Prostate gland (tissue), 2 donors: ENCODE measurements around the gene HDHD5.
"Not testable (repeated sequence)": the region's sequence is repeated elsewhere in the genome, so short reads cannot be mapped to it uniquely, and the experiment has no call there.

Experiments
- CTCF ChIP-seq, 4 experiments: fragments of 200-600 bp in 2 of 4; fragments of 450-650 bp in 2 of 4; sonication (generic) in 2 of 4; IDR thresholded peaks; 1 replicate in 3 of 4; 2 replicates in 1 of 4; pipeline ENCODE4 v1.5.1; 2016 to 2019; ENCODE audit warnings: antibody characterized with exemption in 4 of 4, mild to moderate bottlenecking in 2 of 4, moderate library complexity in 2 of 4
- POLR2A ChIP-seq: fragments of 450-650 bp; IDR thresholded peaks from one replicate; pipeline ENCODE4 v1.6.1; 2016; ENCODE audit warnings: antibody characterized with exemption, mild to moderate bottlenecking

DNA sequence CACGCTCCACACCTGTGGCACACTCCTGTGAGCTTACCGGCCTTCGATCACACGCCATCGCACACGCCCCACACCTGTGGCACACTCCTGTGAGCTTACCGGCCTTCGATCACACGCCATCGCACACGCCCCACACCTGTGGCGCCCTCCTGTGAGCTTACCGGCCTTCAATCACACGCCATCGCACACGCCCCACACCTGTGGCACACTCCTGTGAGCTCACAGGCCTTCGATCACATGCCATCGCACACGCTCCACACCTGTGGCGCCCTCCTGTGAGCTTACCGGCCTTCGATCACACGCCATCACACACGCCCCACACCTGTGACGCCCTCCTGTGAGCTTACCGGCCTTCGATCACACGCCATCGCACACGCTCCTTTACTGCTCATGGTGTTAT is 11.6 kb downstream of the HDHD5 start:
- not testable (repeated sequence) for TF ChIP-seq POLR2A; CTCF (IDR thresholded peaks at IDR 0.05)
